Endodermal cell (in vitro differentiated cells): ENCODE results near the gene DCAF15. TPM values are rescaled to one million over a fixed set of nuclear protein-coding genes. Genes with fewer than 3 reads are reported as not detected.
"Not testable (repeated sequence)": the region's sequence is repeated elsewhere in the genome, so short reads cannot be mapped to it uniquely, and the experiment has no call there.

Source experiments
- DNase-seq: peaks from one replicate; pipeline ENCODE4 v3.0.0-alpha.2; 2017
- H3K27ac ChIP-seq: 2 replicates; pipeline ENCODE4 v1.5.1; 2013; ENCODE audit warnings: mild to moderate bottlenecking, low read depth, low read length, moderate library complexity
- H3K27me3 ChIP-seq: 2 replicates; pipeline ENCODE4 v1.6.1; 2013; ENCODE audit warnings: mild to moderate bottlenecking, low read length, moderate library complexity; ENCODE audit not compliant: insufficient read depth, control insufficient read depth, poor library complexity, severe bottlenecking
- H3K36me3 ChIP-seq: 2 replicates; pipeline ENCODE4 v1.7.0; 2013; ENCODE audit warnings: mild to moderate bottlenecking, low read length, moderate library complexity; ENCODE audit not compliant: control insufficient read depth, insufficient read depth
- H3K4me1 ChIP-seq: one replicate; pipeline ENCODE4 v1.7.0; 2013; ENCODE audit warnings: low read length; ENCODE audit not compliant: control insufficient read depth, insufficient read depth
- H3K4me3 ChIP-seq: 2 replicates; pipeline ENCODE4 v1.5.1; 2013; ENCODE audit warnings: mild to moderate bottlenecking, low read length, moderate library complexity
- H3K9ac ChIP-seq: 2 replicates; pipeline ENCODE4 v1.6.1; 2013; ENCODE audit warnings: mild to moderate bottlenecking, low read length, moderate library complexity; ENCODE audit not compliant: poor library complexity, severe bottlenecking; ENCODE audit errors: extremely low read depth
- H3K9me3 ChIP-seq: 2 replicates; pipeline ENCODE4 v1.6.1; 2013; ENCODE audit warnings: mild to moderate bottlenecking, low read length, moderate library complexity; ENCODE audit not compliant: control insufficient read depth
- H3K27ac Mint-ChIP-seq: 2 replicates; pipeline ENCODE4 v1.8.0; 2020; ENCODE audit warnings: mixed read lengths
- H3K27me3 Mint-ChIP-seq: 2 replicates; pipeline ENCODE4 v1.8.0; 2021; ENCODE audit warnings: mild to moderate bottlenecking, mixed read lengths; ENCODE audit not compliant: insufficient read depth
- H3K36me3 Mint-ChIP-seq: 2 replicates; pipeline ENCODE4 v1.8.0; 2020; ENCODE audit warnings: low read depth, mixed read lengths
- H3K4me1 Mint-ChIP-seq: 2 replicates; pipeline ENCODE4 v1.8.0; 2020; ENCODE audit warnings: mixed read lengths
- H3K4me3 Mint-ChIP-seq: 2 replicates; pipeline ENCODE4 v1.8.0; 2020; ENCODE audit warnings: mild to moderate bottlenecking, moderate library complexity, mixed read lengths
- H3K9me3 Mint-ChIP-seq: 2 replicates; pipeline ENCODE4 v1.8.0; 2020; ENCODE audit warnings: mild to moderate bottlenecking, mixed read lengths
- WGBS, 2 experiments: methylation state at CpG; one replicate each; pipeline versions ENCODE4 v1.1.5 to v1.1.7; 2013; ENCODE audit warnings: missing lambda C conversion rate in 2 of 2, mixed read lengths in 1 of 2; ENCODE audit not compliant: insufficient coverage in 1 of 2, insufficient read length in 1 of 2; 5-methylcytosine and 5-hydroxymethylcytosine counted together
- total RNA-seq, 2 donors: library from RNA; stranded (reverse); fragmentation: NEBNext Ultra II Directional in 1 of 2; extraction: Animal tissue kit (Norgen Biotek cat#: 25700) in 1 of 2; gene quantifications; 2 replicates in 1 of 2; 3 replicates in 1 of 2; pipeline ENCODE4 v1.2.1, GENCODE V29; 2021
- TF ChIP-seq, protein P1 (sequence below): fragments of 200-600 bp; sonication (generic); conservative IDR thresholded peaks from 2 replicates; pipeline ENCODE4 v1.5.0; 2021; ENCODE audit warnings: antibody characterized with exemption, mild to moderate bottlenecking

DCAF15 gene
- total RNA-seq, 2 donors from 2014 or later, result 62.4 to 72.9 TPM

- H3K9me3 Mint-ChIP-seq, result no peaks in the 10 kb centered on the region
- no peak overlapping the region for H3K4me3 Mint-ChIP-seq
- peaks cover 64% of the 10 kb centered on the region for H3K36me3 Mint-ChIP-seq
- Histone ChIP-seq H3K27ac (no peak overlapping the region), H3K9me3 (no peaks in the 10 kb centered on the region), H3K36me3 (peaks cover 34% of the 10 kb centered on the region), H3K4me3 (no peak overlapping the region), H3K9ac (no peak overlapping the region), H3K27me3 (no peaks in the 10 kb centered on the region), H3K4me1 (no peaks in the 10 kb centered on the region)
- H3K4me1 Mint-ChIP-seq, result peaks cover 7% of the 10 kb centered on the region
- no peak for DNase-seq
- TF ChIP-seq, protein P1, sequence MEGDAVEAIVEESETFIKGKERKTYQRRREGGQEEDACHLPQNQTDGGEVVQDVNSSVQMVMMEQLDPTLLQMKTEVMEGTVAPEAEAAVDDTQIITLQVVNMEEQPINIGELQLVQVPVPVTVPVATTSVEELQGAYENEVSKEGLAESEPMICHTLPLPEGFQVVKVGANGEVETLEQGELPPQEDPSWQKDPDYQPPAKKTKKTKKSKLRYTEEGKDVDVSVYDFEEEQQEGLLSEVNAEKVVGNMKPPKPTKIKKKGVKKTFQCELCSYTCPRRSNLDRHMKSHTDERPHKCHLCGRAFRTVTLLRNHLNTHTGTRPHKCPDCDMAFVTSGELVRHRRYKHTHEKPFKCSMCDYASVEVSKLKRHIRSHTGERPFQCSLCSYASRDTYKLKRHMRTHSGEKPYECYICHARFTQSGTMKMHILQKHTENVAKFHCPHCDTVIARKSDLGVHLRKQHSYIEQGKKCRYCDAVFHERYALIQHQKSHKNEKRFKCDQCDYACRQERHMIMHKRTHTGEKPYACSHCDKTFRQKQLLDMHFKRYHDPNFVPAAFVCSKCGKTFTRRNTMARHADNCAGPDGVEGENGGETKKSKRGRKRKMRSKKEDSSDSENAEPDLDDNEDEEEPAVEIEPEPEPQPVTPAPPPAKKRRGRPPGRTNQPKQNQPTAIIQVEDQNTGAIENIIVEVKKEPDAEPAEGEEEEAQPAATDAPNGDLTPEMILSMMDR, result no peak
- H3K27me3 Mint-ChIP-seq, result no peaks in the 10 kb centered on the region
- 96% methylated on average over 20 to 37 of the region's 37 CpGs for WGBS, 2 experiments
- H3K27ac Mint-ChIP-seq, result no peak overlapping the region
These were observed 20.3 kb downstream of the DCAF15 start for GRCh38 chr19:13972368-13973155.

DNA sequence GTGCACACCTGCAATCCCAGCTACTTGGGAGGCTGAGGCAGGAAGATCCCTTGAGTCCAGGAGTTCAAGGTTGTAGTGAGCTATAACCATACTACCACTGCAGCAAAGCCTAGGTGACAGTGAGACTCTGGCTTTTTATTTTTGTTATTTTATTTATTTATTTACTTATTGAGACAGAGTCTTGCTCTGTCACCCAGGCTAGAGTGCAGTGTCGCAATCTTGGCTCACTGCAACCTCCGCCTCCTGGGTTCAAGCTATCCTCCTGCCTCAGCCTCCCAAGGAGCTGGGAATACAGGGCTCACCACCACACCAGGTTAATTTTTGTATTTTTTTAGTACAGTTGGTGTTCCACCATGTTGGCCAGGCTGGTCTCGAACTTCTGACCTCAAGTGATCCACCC, 21.2 kb downstream of the DCAF15 start:
- peaks cover 30% of the 10 kb centered on the region for H3K36me3 ChIP-seq
- H3K27me3 Mint-ChIP-seq, H3K4me1 ChIP-seq, H3K4me3 Mint-ChIP-seq, H3K4me3 ChIP-seq, H3K9me3 Mint-ChIP-seq, H3K9ac ChIP-seq, DNase-seq, H3K27ac ChIP-seq, H3K27ac Mint-ChIP-seq, H3K9me3 ChIP-seq, H3K27me3 ChIP-seq: not testable (repeated sequence)
- peaks cover 58% of the 10 kb centered on the region for H3K36me3 Mint-ChIP-seq
- peaks cover 10% of the 10 kb centered on the region for H3K4me1 Mint-ChIP-seq
- WGBS, 2 experiments, result 84 to 96% methylated on average over 2 to 3 of the region's 3 CpGs

DNA sequence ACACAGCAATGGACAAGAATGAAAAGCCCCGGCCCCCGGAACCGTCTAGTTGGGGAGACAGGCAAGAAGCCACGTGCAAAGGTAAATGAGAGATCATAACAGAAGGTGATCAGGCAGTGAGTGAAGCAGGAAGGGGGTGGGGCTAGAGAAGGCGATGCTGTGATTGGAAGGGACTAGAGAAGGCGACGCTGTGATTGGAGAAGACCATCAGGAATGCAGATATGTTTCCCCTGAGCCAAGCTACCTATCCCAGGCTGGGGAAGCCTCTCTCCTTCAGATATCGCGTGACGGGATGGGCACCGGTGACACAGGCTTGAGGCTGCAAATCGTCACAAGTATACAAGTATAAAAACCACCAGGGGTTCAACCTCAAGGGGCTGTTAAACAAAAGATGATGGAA, 21.8 kb downstream of the DCAF15 start:
- peak overlapping the region; percentile 77 for H3K27ac Mint-ChIP-seq

More for the DNA sequence above, 21.8 kb downstream of the DCAF15 start:
- no peak overlapping the region for H3K4me3 Mint-ChIP-seq
- DNase-seq, result peak; percentile 94
- peaks cover 53% of the 10 kb centered on the region for H3K36me3 Mint-ChIP-seq
- Histone ChIP-seq H3K4me3 (no peak overlapping the region), H3K36me3 (peaks cover 26% of the 10 kb centered on the region), H3K4me1 (no peaks in the 10 kb centered on the region), H3K9ac (no peak overlapping the region), H3K9me3 (no peaks in the 10 kb centered on the region), H3K27me3 (no peaks in the 10 kb centered on the region), H3K27ac (no peak overlapping the region)
- H3K9me3 Mint-ChIP-seq, result no peaks in the 10 kb centered on the region
- TF ChIP-seq, protein P1, result no peak
- H3K27me3 Mint-ChIP-seq, result no peaks in the 10 kb centered on the region
- peaks cover 10% of the 10 kb centered on the region for H3K4me1 Mint-ChIP-seq
- 31 to 44% methylated on average over 9 to 12 of the region's 12 CpGs for WGBS, 2 experiments
